ENCODE results near the gene ADD3.

The ADD3 gene, protein sequence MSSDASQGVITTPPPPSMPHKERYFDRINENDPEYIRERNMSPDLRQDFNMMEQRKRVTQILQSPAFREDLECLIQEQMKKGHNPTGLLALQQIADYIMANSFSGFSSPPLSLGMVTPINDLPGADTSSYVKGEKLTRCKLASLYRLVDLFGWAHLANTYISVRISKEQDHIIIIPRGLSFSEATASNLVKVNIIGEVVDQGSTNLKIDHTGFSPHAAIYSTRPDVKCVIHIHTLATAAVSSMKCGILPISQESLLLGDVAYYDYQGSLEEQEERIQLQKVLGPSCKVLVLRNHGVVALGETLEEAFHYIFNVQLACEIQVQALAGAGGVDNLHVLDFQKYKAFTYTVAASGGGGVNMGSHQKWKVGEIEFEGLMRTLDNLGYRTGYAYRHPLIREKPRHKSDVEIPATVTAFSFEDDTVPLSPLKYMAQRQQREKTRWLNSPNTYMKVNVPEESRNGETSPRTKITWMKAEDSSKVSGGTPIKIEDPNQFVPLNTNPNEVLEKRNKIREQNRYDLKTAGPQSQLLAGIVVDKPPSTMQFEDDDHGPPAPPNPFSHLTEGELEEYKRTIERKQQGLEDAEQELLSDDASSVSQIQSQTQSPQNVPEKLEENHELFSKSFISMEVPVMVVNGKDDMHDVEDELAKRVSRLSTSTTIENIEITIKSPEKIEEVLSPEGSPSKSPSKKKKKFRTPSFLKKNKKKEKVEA

GRCh38 chr10:110007701-110008517, at the start of gene ADD3:
TSS of gene ADD3 (plus strand) at chr10:110007984. CDS start at chr10:110100654, 92,670 bp downstream.
- DNase-seq: peak; percentile 86

- no peak for DNase-seq
Measured at GRCh38 chr10:109958059-109958458, 49.7 kb upstream of the ADD3 start.

GRCh38 chr10:109959259-109960145, 48.3 kb upstream of the ADD3 start:
- no peak for DNase-seq

DNA sequence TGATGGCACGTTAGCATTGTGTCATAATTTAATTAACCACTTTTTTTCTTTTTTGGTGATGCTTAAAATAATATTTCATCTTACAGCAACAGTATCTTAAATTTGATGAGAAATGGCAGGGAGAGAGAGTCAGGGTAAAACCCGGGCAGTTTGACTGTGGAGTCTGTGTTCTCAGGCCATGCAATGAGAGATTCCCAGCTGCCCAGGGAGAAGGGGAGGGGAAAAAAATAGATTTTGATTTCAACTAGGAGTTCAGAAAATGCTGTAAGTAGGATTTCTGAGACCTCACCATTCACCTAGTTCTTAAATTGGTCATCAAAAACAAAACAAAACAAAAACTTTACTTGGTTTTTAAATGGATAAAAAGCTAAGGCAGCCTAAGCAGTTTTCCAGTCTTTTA, 47.1 kb upstream of the ADD3 start:
- DNase-seq: no peak

DNA sequence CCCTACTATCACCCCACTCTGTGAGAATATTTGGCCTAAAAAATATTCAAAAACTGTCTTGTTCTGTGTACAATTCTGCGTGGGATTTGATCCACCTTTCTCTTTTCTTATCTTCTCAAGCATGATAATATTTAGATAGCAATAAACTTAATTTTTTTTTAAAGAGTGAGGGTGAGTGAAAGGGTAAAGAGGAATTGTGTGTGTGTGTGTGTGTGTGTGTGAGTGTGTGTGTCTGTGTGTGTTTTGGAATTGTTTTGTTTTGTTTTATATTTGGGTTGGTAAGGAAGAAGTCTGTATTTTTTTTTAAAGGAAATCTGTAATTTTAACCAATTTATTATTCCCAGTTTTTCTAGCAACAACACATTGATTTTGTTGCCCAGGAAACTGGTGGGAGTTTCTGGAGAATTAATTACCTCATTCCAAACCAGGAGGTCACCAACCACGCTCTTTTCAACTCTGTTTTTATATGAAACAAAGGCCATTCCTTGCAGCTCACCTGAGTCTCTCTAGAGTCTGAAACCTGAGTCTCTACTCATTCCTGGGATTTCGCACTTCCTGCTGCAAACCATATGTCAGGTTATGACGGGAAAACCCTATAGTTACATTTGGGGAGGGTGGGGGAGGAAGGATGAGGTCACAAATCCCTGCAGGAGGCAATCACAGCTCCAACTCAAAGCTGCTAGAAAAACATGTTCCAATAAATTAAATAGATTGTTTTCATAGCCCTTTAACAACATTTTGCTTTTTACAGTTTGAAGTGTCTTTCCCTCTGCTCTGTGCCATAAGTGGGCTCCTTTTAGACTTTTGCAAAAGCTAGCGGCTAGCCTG, 46.4 kb upstream of the ADD3 start:
- DNase-seq: no peak

DNA sequence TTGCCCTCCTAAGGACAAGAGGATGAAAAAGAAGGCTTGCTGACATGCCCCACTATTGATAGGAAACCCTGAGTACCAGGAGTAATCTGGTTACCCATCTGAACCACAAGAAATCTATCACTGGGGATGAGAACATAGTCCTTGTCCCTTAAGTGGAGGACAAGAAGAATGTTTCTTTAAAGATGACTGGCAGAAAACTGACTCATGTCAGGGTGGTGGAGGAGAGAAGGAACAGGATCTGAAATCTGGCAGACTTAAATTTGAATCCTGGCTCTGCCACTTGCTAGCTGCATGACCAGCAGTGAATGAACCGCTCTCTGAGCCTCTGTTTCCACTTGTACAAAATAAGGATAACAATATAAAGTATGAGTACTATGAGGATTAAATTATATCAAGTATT, 45.5 kb upstream of the ADD3 start:
- no peak for DNase-seq

DNA sequence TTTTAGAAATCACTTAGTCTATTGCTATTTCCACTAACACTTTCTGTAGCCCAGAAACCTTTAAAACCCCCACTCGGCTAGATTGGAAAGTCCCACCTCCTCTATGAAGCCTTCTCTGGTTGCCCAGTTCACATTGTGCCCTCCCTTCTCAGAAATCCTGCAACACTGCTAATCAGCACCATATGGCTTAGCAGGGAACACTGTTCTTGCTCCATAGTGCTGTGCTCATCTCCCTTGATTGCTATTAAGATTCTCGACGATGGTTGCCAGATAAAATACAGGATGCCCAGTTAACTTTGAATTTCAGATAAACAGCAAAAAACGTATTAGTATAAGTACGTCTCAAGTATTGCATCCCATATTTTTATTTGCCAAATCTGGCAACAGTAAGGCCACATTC, 44.3 kb upstream of the ADD3 start:
- DNase-seq: no peak

DNA sequence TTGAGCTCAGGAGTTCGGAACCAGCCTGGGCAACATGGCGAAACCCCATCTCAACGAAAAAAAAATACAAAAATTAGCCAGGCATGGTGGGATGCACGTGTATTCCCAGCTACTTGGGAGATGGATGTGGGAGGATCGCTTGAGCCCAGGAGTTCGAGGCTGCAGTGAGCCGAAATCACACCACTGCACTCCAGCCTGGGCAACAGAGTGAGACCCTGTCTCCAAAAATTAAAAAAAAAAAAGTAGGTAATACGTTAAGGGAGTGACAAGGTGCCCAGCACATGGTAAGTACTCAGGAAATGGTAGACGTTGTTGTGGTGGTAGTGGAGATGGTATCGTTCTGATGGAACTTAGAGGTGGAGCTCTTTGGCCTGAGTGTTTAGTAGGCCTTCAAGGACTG, 43.5 kb upstream of the ADD3 start:
- DNase-seq: no peak

- DNase-seq: no peak
Measured at GRCh38 chr10:109966961-109967738, 40.6 kb upstream of the ADD3 start.

GRCh38 chr10:109967739-109968088, 40.1 kb upstream of the ADD3 start:
- no peak for DNase-seq

DNA sequence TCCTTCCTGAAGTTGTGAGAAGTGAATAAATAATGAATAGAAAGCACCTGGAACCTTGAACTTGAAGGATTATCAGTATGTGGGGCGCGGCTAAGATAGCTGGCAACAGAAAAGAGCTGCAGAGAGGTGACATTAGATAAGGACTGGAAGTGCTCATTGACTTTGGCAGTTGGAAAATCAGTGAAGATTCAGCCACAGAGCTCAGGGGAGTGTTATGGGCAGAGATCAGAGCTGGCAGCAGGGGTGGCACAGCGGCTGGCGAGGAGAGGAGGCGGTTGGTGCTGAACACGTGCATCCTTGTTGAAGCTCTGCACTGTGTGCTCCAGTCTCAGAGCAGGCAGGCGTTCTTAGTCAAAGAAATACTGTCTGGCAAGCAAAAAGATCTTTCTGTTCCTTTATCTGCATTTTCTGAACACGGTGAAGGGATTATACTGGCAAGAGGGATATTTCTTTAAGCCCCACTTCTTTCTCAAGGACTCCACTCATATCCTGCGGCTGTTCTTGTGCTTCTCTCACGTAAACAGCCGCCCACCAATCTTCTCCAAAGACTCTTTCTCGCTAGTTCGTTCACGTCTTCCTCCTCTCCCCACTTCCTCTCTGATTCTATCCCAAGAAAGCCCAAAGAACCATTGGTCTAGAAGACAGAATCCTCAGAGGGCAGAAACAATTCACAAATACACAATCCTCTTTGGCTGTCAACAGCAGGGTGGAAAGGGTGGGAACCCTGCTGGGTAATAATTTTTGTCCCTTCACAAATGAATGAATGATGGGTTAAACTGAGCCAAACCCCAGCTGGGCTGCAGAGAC, 38.6 kb upstream of the ADD3 start:
- no peak for DNase-seq

GRCh38 chr10:109969760-109970346, 37.9 kb upstream of the ADD3 start:
- DNase-seq: no peak

DNA sequence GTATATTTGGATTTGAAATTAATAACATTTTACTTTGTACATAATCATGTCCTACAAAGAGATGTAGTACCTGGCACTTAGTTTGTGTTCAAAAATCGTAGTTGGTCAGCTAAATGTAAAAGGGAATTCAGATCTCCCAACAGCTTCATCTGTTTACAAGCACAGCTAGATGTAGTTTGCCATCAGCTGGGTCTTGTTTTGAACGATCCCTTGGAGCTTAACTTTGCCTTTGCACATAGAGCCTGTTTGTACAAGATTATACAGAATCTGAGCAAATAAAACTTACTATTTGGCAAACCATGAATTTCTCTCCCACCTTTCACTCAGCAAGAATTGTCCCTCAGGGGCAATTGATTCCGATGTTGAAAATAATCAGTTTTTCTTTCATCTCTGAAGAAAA, 36.1 kb upstream of the ADD3 start:
- DNase-seq: no peak

DNA sequence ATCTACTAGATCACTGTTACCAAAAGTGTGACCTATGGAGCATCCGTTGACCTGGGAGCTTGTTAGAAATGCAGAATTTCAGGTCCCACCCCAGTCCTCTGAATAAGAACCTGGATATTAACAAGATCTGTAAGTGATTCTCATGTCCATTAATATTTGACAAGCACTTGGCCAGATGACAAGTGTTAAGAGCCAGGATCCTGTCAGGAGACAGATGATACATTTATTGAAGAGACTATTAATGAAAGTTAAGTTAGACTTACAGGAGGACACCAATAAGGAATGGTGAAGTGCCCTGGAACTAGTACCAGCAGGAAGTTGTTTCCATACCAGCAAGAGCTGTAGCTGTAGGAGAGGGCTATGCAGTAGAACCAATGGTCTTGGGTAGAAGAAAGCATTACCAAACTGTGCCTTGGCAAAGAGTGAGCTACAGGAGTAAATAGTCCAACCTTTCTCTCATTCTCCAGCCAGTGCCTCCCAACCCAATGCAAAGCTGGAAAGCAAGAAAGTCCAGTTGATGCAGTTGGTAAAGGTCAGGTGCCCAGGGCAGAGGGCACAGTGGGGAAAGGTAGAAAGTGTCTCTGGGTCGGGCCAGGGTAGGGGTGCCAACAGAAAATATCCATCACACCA, 35.3 kb upstream of the ADD3 start:
- DNase-seq: no peak

DNA sequence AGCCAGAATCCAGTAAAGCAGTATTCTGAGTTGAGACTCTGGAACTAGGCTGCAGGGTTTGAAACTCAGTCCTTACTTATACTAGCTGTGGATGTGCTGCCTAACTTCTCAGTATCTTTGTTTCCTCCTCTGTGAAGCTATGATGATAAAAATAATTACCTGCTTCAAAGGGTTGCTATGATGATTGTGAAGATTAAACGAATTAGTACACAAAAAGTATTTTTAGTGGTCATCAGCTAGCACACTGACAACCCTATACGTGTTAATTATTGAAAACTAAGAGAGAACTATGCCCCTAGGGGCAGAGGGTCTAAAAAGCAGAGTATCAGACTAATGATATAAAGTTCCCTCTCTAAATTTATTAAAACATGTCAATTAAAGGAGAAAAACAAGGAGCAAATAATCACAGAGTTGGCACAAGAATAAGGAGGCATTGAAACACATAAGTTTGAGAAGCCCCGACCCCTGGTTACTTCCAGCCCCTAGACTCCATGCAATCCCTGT, 34.4 kb upstream of the ADD3 start:
- no peak for DNase-seq

DNA sequence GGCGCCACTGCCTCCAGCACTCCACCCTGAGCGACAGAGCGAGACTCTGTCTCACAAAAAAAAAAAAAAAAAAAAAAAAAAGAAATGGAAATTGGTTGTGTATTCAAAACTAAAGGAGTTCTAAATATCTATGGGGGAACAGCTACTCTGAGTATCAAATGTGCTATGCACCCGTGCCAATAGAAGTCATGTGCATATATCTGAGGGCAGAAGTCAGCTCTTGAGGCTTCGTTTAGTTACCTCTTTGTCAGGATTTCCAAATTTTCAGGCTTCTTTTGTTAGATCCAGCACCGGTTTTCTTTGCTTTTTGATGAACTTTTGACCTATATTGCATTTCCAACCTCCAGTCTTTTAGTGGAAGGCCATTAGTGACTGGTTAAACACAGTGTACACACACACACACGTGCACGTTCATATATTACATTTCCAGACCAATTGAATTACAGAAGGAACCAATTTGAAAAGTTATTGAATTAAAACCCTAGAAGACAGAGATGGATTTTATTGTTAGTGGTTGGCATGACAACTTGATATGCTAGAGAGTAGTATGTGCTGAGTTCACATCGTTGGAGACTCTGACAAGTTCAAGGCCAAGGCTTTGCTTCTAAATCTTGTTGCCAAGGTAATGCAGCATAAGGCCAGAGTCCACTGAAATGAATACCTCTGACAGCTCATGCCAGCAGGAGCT, 33.1 kb upstream of the ADD3 start:
- no peak for DNase-seq

- DNase-seq: no peak
Measured at GRCh38 chr10:109975244-109976190, 32.3 kb upstream of the ADD3 start.

Data from activated T-cell treated with anti-CD3 and anti-CD28 coated beads for 4 hours (primary cell).